ENCODE results near the gene FLVCR2.

Gene FLVCR2

DNA sequence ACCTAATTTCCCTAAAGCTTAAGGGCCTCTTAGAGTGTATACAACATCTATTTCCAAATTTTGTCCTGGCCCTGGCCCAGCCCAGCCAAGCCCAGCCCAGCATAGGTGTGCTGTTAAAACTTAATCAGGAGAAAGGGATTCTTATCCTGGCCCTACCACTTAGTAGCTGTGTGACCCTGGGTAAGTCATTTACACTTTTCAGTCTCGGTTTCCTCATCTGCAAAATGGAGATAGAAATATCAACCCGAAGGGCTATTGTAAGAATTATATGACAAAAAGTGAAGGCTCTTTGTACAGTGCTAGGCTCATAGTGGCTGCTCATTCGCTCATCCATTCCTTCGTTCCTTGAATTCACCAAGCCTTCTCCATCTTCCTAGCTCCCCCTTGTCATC is 81.8 kb downstream of the FLVCR2 start:
- TF ChIP-seq, protein P1, sequence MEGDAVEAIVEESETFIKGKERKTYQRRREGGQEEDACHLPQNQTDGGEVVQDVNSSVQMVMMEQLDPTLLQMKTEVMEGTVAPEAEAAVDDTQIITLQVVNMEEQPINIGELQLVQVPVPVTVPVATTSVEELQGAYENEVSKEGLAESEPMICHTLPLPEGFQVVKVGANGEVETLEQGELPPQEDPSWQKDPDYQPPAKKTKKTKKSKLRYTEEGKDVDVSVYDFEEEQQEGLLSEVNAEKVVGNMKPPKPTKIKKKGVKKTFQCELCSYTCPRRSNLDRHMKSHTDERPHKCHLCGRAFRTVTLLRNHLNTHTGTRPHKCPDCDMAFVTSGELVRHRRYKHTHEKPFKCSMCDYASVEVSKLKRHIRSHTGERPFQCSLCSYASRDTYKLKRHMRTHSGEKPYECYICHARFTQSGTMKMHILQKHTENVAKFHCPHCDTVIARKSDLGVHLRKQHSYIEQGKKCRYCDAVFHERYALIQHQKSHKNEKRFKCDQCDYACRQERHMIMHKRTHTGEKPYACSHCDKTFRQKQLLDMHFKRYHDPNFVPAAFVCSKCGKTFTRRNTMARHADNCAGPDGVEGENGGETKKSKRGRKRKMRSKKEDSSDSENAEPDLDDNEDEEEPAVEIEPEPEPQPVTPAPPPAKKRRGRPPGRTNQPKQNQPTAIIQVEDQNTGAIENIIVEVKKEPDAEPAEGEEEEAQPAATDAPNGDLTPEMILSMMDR (IDR thresholded peaks at IDR 0.05; ENCODE audit: low read depth, low read length, missing control alignments), result no peak
- peak overlapping the region; percentile 99 for H3K4me3 ChIP-seq (ENCODE audit: low read depth, low read length)
- no peak for DNase-seq (ENCODE audit: low read depth)

DNA sequence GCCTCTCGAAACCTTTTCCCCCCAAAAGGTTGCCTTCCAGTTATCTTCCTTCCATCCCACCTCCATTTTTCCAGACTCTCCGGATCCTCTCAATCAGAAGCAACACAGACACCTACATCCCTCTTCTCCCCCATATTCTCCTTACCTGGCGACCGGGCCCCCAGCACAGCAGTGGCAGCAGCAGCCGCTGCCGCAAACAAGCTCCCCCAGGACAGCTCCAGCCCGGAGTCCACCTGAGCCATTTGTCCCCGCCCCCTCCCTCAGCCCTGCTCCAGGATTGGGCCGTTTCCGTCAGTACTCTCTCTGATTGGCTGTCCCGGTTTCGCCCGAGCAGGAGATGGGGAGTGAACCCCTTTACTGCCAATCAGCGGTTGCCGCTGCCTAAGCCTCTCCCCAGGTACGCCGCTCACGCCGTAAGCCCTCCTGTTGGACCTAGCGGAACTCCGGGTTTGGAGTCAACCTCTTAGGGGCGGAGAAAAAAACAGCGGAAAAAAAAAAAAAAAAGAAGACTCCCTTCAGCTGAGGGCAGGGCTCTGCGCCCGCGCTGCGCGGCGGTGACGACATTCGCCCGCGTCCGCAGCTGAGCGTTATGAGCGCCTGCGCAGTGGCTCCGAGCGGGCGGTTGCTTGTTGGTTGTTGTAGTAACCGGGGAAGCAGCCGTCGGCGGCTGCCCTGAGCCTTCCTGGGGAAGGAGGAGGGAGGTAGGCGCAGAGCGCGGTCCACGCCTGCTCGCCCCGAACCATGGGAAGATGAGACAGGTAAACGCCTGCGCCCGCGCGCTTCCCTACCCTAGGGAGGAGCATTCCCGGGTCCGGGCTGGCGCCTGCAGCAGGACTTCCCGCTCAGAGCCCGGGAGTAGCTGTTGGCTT is 82.4 kb downstream of the FLVCR2 start, which contains the start of the genes ERG28 and TTLL5:
Gene ERG28 (minus strand): TSS at position 247 of the 869 bp plus-strand sequence. CDS start 3,374 bp downstream, outside the sequence.
Gene TTLL5 (plus strand): TSS at position 617 of the 869 bp plus-strand sequence. CDS start 1,904 bp downstream, outside the sequence.
- DNase-seq (ENCODE audit: low read depth), result peak; percentile 99
- TF ChIP-seq, protein P1 (IDR thresholded peaks at IDR 0.05; ENCODE audit: low read depth, low read length, missing control alignments), result no peak
- H3K4me3 ChIP-seq (ENCODE audit: low read depth, low read length), result peak within 1 kb of the TSS; percentile 99

DNA sequence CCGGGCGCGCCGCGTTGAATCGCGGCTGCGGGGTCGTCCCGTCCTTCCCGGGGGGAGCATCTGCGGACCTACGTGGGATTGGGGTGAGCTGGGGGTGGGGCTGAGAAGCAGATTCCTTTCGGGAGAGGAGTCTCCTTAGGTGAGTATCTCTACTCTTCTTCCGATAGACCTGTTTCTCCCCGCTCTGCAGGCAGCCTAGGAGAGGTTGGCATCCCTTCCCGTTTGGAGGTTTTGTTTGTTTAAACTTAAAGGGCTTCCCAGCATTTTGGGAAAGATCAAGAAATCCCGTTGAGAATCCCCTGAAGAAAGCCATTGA is 83.0 kb downstream of the FLVCR2 start:
- H3K4me3 ChIP-seq (ENCODE audit: low read depth, low read length), result peak overlapping the region; percentile 99
- no peak for DNase-seq (ENCODE audit: low read depth)
- TF ChIP-seq, protein P1 (IDR thresholded peaks at IDR 0.05; ENCODE audit: low read depth, low read length, missing control alignments), result no peak

DNA sequence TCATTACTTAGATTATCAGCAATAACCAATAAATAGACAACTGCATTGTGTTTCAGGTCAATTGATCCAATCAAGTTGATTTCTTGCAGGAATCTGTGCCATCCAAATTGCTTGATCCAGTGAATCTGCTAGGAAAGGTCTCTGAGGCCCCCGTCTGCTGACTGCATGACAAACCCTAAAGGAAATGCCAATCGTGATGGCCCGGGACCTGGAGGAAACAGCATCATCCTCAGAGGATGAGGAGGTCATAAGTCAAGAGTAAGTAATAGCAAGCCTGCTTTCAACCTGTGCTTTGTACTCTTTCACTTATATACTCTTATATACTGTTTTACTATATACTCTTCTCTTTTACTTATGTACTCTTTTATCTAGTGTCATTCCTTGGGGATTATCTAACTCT is 84.5 kb downstream of the FLVCR2 start:
- TF ChIP-seq, protein P1 (IDR thresholded peaks at IDR 0.05; ENCODE audit: low read depth, low read length, missing control alignments), result no peak
- H3K4me3 ChIP-seq (ENCODE audit: low read depth, low read length), result no peak overlapping the region
- no peak for DNase-seq (ENCODE audit: low read depth)

DNA sequence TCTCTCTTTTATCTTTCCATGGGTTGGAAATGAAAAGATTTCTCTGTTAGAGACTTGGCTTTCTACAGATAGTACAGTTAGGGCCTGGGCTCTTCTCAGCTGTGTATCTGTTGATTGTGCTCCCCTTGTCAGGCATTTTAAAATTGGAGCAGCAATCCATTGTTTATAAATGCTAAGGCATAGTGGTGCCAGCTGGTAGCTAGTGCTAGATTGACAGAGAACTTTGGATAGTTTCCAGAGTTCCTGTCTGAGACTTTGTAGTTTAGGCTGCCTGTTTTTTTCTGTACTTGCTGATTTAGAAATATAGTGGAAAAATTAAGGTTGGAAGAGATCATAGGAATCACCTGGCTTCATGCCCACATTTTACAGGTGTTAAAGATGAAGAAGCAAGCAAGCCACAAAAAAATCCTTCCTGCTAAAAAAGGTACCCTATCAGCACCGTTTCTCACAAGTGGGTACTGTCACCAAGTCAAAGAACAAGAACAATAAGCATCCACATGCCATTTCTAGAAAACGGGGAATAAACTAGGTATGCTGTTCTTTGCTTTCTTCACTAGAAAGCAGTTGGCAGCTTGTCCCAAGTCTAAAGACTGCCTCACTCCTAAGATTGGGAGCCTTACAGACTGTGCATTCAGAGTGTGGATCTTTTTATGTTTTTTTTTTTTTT is 88.8 kb downstream of the FLVCR2 start:
- TF ChIP-seq, protein P1 (IDR thresholded peaks at IDR 0.05; ENCODE audit: low read depth, low read length, missing control alignments), result no peak
- no peak overlapping the region for H3K4me3 ChIP-seq (ENCODE audit: low read depth, low read length)
- DNase-seq (ENCODE audit: low read depth), result no peak

DNA sequence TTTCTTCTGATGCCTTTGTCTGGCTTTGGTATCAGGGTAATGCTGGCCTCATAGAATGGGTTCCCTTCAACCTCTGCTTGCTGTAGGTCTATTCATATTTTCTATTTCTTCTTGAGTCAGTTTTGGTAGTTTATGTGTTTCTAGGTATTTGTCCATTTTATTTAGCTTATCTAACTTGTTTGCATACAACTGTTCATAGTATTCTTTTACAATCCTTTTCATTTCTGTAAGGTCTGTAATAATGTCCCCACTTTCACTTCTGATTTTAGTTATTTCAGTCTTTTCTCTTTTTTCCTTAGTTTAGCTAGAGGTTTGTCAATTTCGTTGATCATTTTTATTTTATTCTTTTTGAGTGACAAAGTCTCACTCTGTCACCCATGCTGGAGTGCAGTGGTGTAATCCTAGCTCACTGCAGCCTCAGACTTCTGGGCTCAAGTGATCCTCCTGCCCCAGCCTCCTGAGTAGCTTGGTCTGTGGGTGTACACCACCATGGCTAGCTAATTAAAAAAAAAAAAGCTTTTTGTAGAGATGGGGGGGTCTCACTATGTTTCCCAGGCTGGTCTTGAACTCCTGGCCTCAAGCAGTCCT is 94.3 kb downstream of the FLVCR2 start:
- DNase-seq (ENCODE audit: low read depth), result no peak
- TF ChIP-seq, protein P1 (IDR thresholded peaks at IDR 0.05; ENCODE audit: low read depth, low read length, missing control alignments), result no peak
- H3K4me3 ChIP-seq (ENCODE audit: low read depth, low read length), result no peak overlapping the region

All from GM12864 (cell line).